H9 (cell line): ENCODE data around the gene CEACAM5. TPM values are rescaled to one million over a fixed set of nuclear protein-coding genes. Genes with fewer than 3 reads are reported as not detected.

Experiments
- DNase-seq: peaks from one replicate; pipeline ENCODE4 v3.0.0-alpha.2; 2017
- H2AFZ ChIP-seq: one replicate; pipeline ENCODE4 v1.6.1; 2013; ENCODE audit warnings: mild to moderate bottlenecking, low read length, control low read depth, moderate library complexity
- H2AK5ac ChIP-seq: 2 replicates; pipeline ENCODE4 v1.6.1; 2013; ENCODE audit warnings: low read length, control low read depth, mixed read lengths; ENCODE audit not compliant: insufficient read length
- H2BK120ac ChIP-seq: one replicate; pipeline ENCODE4 v1.6.1; 2013; ENCODE audit warnings: low read depth, mild to moderate bottlenecking, low read length, control low read depth, inconsistent platforms; ENCODE audit not compliant: poor library complexity, severe bottlenecking
- H2BK12ac ChIP-seq: 2 replicates; pipeline ENCODE4 v1.6.1; 2013; ENCODE audit warnings: low read length, control low read depth, mixed read lengths, low read depth; ENCODE audit not compliant: insufficient read length
- H2BK15ac ChIP-seq: 2 replicates; pipeline ENCODE4 v1.6.1; 2013; ENCODE audit warnings: low read depth, low read length, control low read depth
- H2BK20ac ChIP-seq: one replicate; pipeline ENCODE4 v1.6.1; 2013; ENCODE audit warnings: low read depth, mild to moderate bottlenecking, low read length, control low read depth, inconsistent platforms; ENCODE audit not compliant: poor library complexity, severe bottlenecking
- H2BK5ac ChIP-seq: 2 replicates; pipeline ENCODE4 v1.6.1; 2013; ENCODE audit warnings: low read length, control low read depth, mixed read lengths; ENCODE audit not compliant: insufficient read length
- H3K14ac ChIP-seq: 2 replicates; pipeline ENCODE4 v1.6.1; 2013; ENCODE audit warnings: low read length, control low read depth; ENCODE audit not compliant: insufficient read depth
- H3K18ac ChIP-seq: 2 replicates; pipeline ENCODE4 v1.6.1; 2013; ENCODE audit warnings: low read depth, mild to moderate bottlenecking, mixed read lengths, low read length, control low read depth; ENCODE audit not compliant: insufficient read length
- H3K23ac ChIP-seq: 2 replicates; pipeline ENCODE4 v1.6.1; 2013; ENCODE audit warnings: low read length, control low read depth, mixed read lengths, low read depth; ENCODE audit not compliant: insufficient read length
- H3K23me2 ChIP-seq: 2 replicates; pipeline ENCODE4 v1.6.1; 2013; ENCODE audit warnings: low read depth, mild to moderate bottlenecking, mixed read lengths, low read length, control low read depth; ENCODE audit not compliant: insufficient read length, poor library complexity, severe bottlenecking
- H3K27ac ChIP-seq: 2 replicates; pipeline ENCODE4 v1.5.1; 2013; ENCODE audit warnings: low read length, control low read depth, mixed read lengths, low read depth; ENCODE audit not compliant: insufficient read length
- H3K27me3 ChIP-seq: 2 replicates; pipeline ENCODE4 v1.6.1; 2013; ENCODE audit warnings: low read length, control low read depth, inconsistent platforms; ENCODE audit not compliant: insufficient read depth
- H3K4ac ChIP-seq: 2 replicates; pipeline ENCODE4 v1.6.1; 2013; ENCODE audit warnings: low read depth, mild to moderate bottlenecking, control low read depth, inconsistent platforms, low read length, moderate library complexity
- H3K4me1 ChIP-seq: 2 replicates; pipeline ENCODE4 v1.6.1; 2013; ENCODE audit warnings: low read length, control low read depth, inconsistent platforms; ENCODE audit not compliant: insufficient read depth
- H3K4me2 ChIP-seq: 2 replicates; pipeline ENCODE4 v1.6.1; 2013; ENCODE audit warnings: low read length, control low read depth, mixed read lengths; ENCODE audit not compliant: insufficient read length, insufficient read depth
- H3K56ac ChIP-seq: 2 replicates; pipeline ENCODE4 v1.6.1; 2013; ENCODE audit warnings: low read depth, mild to moderate bottlenecking, mixed read lengths, low read length, control low read depth; ENCODE audit not compliant: insufficient read length
- H3K79me1 ChIP-seq: 2 replicates; pipeline ENCODE4 v1.6.1; 2013; ENCODE audit warnings: low read depth, mild to moderate bottlenecking, moderate library complexity, low read length, control low read depth, inconsistent platforms; ENCODE audit not compliant: insufficient read depth, poor library complexity, severe bottlenecking
- H3K79me2 ChIP-seq: 2 replicates; pipeline ENCODE4 v1.6.1; 2013; ENCODE audit warnings: low read length, control low read depth, inconsistent platforms; ENCODE audit not compliant: insufficient read depth
- H3K9ac ChIP-seq: 2 replicates; pipeline ENCODE4 v1.6.1; 2013; ENCODE audit warnings: low read length, control low read depth, mixed read lengths; ENCODE audit not compliant: insufficient read length; ENCODE audit errors: extremely low read depth
- H3K9me3 ChIP-seq: one replicate; pipeline ENCODE4 v1.6.1; 2013; ENCODE audit warnings: low read depth, low read length, inconsistent platforms; ENCODE audit not compliant: control insufficient read depth
- H3T11ph ChIP-seq: one replicate; pipeline ENCODE4 v1.6.1; 2013; ENCODE audit warnings: mild to moderate bottlenecking, low read length, control low read depth, inconsistent platforms
- H4K20me1 ChIP-seq: one replicate; pipeline ENCODE4 v1.6.1; 2013; ENCODE audit not compliant: control insufficient read depth, insufficient read length, insufficient read depth
- H4K5ac ChIP-seq: 2 replicates; pipeline ENCODE4 v1.6.1; 2013; ENCODE audit warnings: low read depth, mild to moderate bottlenecking, mixed read lengths, low read length, control low read depth; ENCODE audit not compliant: insufficient read length
- H4K8ac ChIP-seq: replicated peaks from 2 replicates; pipeline ENCODE4 v1.6.1; 2013; ENCODE audit warnings: low read length, control low read depth, mixed read lengths, low read depth; ENCODE audit not compliant: insufficient read length
- H4K91ac ChIP-seq: 2 replicates; pipeline ENCODE4 v1.6.1; 2013; ENCODE audit warnings: low read depth, mild to moderate bottlenecking, moderate library complexity, mixed read lengths, low read length, control low read depth; ENCODE audit not compliant: insufficient read length
- H3K27ac Mint-ChIP-seq, 3 experiments: 2 replicates in 2 of 3; 3 replicates in 1 of 3; pipeline ENCODE4 v1.8.0; 2020 to 2021; ENCODE audit warnings: mixed read lengths in 3 of 3, mild to moderate bottlenecking in 1 of 3, moderate library complexity in 1 of 3
- H3K27me3 Mint-ChIP-seq: 2 replicates; pipeline ENCODE4 v1.8.0; 2021; ENCODE audit warnings: low read depth, mild to moderate bottlenecking, moderate library complexity, mixed read lengths
- H3K36me3 Mint-ChIP-seq, 3 experiments: 2 replicates in 2 of 3; 3 replicates in 1 of 3; pipeline ENCODE4 v1.8.0; 2020 to 2021; ENCODE audit warnings: low read depth in 3 of 3, mixed read lengths in 3 of 3; ENCODE audit not compliant: insufficient read depth in 1 of 3
- H3K4me1 Mint-ChIP-seq, 2 experiments: 2 replicates each; pipeline ENCODE4 v1.8.0; 2020; ENCODE audit warnings: mixed read lengths in 2 of 2
- H3K4me3 Mint-ChIP-seq, 2 experiments: 2 replicates in 1 of 2; 3 replicates in 1 of 2; pipeline ENCODE4 v1.8.0; 2020 to 2021; ENCODE audit warnings: mild to moderate bottlenecking in 2 of 2, mixed read lengths in 2 of 2, moderate library complexity in 1 of 2
- H3K9me3 Mint-ChIP-seq, 2 experiments: 2 replicates in 1 of 2; 3 replicates in 1 of 2; pipeline ENCODE4 v1.8.0; 2020; ENCODE audit warnings: mild to moderate bottlenecking in 2 of 2, mixed read lengths in 2 of 2, moderate library complexity in 1 of 2
- WGBS: extraction: QIAGEN DNeasy Blood & Tissue Kit; methylation state at CpG from one replicate; pipeline ENCODE4 v1.1.7; 2013; ENCODE audit warnings: missing lambda C conversion rate, low lambda C conversion rate, mixed read lengths; ENCODE audit not compliant: insufficient read length; ENCODE audit errors: extremely low coverage; 5-methylcytosine and 5-hydroxymethylcytosine counted together
- total RNA-seq: library from RNA; stranded (reverse); gene quantifications from 2 replicates; pipeline ENCODE4 v1.2.1, GENCODE V29; 2021
- TF ChIP-seq, protein P1 (sequence below): fragments of 200-600 bp; sonication (generic); conservative IDR thresholded peaks from 3 replicates; pipeline ENCODE4 v1.8.0; 2021; ENCODE audit warnings: antibody characterized with exemption, mild to moderate bottlenecking

CEACAM5 gene
- total RNA-seq, 1 experiment from 2014 or later, result not detected

GRCh38 chr19:41699968-41700323 is 8.5 kb upstream of the CEACAM5 start:
- Histone ChIP-seq H3K4ac (no peak overlapping the region), H4K8ac (no peak overlapping the region), H3K79me2 (no peaks in the 10 kb centered on the region), H3K23me2 (no peaks in the 10 kb centered on the region), H3K23ac (no peak overlapping the region), H3K4me1 (no peaks in the 10 kb centered on the region), H2BK120ac (no peak overlapping the region), H3K56ac (no peak overlapping the region), H3K9me3 (peaks cover 42% of the 10 kb centered on the region), H3K79me1 (no peaks in the 10 kb centered on the region), H3K14ac (no peak overlapping the region), H4K20me1 (no peaks in the 10 kb centered on the region), H4K5ac (no peak overlapping the region), H3K4me2 (no peak overlapping the region), H2BK15ac (no peak overlapping the region), H3K18ac (no peak overlapping the region), H2AK5ac (no peak overlapping the region), H2AFZ (no peak overlapping the region), H4K91ac (no peak overlapping the region), H3K9ac (no peak overlapping the region), H3K27ac (no peak overlapping the region), H2BK20ac (no peak overlapping the region), H2BK12ac (no peak overlapping the region), H2BK5ac (no peak overlapping the region), H3T11ph (no peak overlapping the region), H3K27me3 (no peaks in the 10 kb centered on the region)
- H3K4me3 Mint-ChIP-seq, result no peak overlapping the region
- H3K4me1 Mint-ChIP-seq, result no peaks in the 10 kb centered on the region
- TF ChIP-seq, protein P1, sequence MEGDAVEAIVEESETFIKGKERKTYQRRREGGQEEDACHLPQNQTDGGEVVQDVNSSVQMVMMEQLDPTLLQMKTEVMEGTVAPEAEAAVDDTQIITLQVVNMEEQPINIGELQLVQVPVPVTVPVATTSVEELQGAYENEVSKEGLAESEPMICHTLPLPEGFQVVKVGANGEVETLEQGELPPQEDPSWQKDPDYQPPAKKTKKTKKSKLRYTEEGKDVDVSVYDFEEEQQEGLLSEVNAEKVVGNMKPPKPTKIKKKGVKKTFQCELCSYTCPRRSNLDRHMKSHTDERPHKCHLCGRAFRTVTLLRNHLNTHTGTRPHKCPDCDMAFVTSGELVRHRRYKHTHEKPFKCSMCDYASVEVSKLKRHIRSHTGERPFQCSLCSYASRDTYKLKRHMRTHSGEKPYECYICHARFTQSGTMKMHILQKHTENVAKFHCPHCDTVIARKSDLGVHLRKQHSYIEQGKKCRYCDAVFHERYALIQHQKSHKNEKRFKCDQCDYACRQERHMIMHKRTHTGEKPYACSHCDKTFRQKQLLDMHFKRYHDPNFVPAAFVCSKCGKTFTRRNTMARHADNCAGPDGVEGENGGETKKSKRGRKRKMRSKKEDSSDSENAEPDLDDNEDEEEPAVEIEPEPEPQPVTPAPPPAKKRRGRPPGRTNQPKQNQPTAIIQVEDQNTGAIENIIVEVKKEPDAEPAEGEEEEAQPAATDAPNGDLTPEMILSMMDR, result no peak
- no peak overlapping the region for H3K27ac Mint-ChIP-seq
- peaks cover 79 to 92% of the 10 kb centered on the region in 2 experiments for H3K9me3 Mint-ChIP-seq
- peak; percentile 11 for DNase-seq
- no CpG with 5 or more reads among the region's 2 CpGs for WGBS
- no peaks in the 10 kb centered on the region; the same call in none of the 2 replicates for H3K27me3 Mint-ChIP-seq
- H3K36me3 Mint-ChIP-seq, result peaks cover 0 to 27% (median 5%) of the 10 kb centered on the region in 3 experiments; a peak in 5 of 7 replicates
